Measurements from ENCODE around the gene NECTIN2.
"Not testable (repeated sequence)": the region's sequence is repeated elsewhere in the genome, so short reads cannot be mapped to it uniquely, and the experiment has no call there.

Gene NECTIN2

GRCh38 chr19:44883922-44884321 is 37.8 kb downstream of the NECTIN2 start:
- Histone ChIP-seq H3K27ac (no peak overlapping the region), H3K36me3 (ENCODE audit: insufficient read depth) (no peaks in the 10 kb centered on the region), H2AFZ (ENCODE audit: low read depth) (no peak overlapping the region), H3K4me2 (no peak overlapping the region), H3K4me3 (IDR thresholded peaks at IDR 0.05; ENCODE audit: insufficient read depth, low read depth, low read length) (no peak overlapping the region), H3K4me1 (ENCODE audit: low read depth, poor library complexity, severe bottlenecking) (no peaks in the 10 kb centered on the region), H3K9ac (no peak overlapping the region), H4K20me1 (ENCODE audit: insufficient read depth) (no peaks in the 10 kb centered on the region), H3K27me3 (ENCODE audit: insufficient read depth, low read depth) (no peaks in the 10 kb centered on the region; the same call in 1 of the 2 replicates), H3K79me2 (ENCODE audit: insufficient read depth, low read depth) (no peaks in the 10 kb centered on the region)
- TF ChIP-seq CTCF (conservative IDR thresholded peaks at IDR 0.05; ENCODE audit: low read depth, low read length) = no peak

- Histone ChIP-seq H3K27ac (no peak overlapping the region), H2AFZ (ENCODE audit: low read depth) (no peak overlapping the region), H3K4me1 (ENCODE audit: low read depth, poor library complexity, severe bottlenecking) (peaks cover 4% of the 10 kb centered on the region), H3K9ac (no peak overlapping the region), H3K36me3 (ENCODE audit: insufficient read depth) (no peaks in the 10 kb centered on the region), H3K4me2 (no peak overlapping the region), H4K20me1 (ENCODE audit: insufficient read depth) (no peaks in the 10 kb centered on the region), H3K4me3 (IDR thresholded peaks at IDR 0.05; ENCODE audit: insufficient read depth, low read depth, low read length) (no peak overlapping the region), H3K27me3 (ENCODE audit: insufficient read depth, low read depth) (no peaks in the 10 kb centered on the region; the same call in 1 of the 2 replicates), H3K79me2 (ENCODE audit: insufficient read depth, low read depth) (no peaks in the 10 kb centered on the region)
- no peak for TF ChIP-seq CTCF (conservative IDR thresholded peaks at IDR 0.05; ENCODE audit: low read depth, low read length)
Observed at GRCh38 chr19:44884566-44884965, 38.5 kb downstream of the NECTIN2 start.

GRCh38 chr19:44886141-44886540 is 40.0 kb downstream of the NECTIN2 start:
- H3K4me2 ChIP-seq = no peak overlapping the region
- no peak for TF ChIP-seq CTCF (conservative IDR thresholded peaks at IDR 0.05; ENCODE audit: low read depth, low read length)
- peaks cover under 1% of the 10 kb centered on the region; the same call in 1 of the 2 replicates for H3K79me2 ChIP-seq (ENCODE audit: insufficient read depth, low read depth)
- H3K4me3 ChIP-seq (IDR thresholded peaks at IDR 0.05; ENCODE audit: insufficient read depth, low read depth, low read length) = no peak overlapping the region
- H3K27me3 ChIP-seq (ENCODE audit: insufficient read depth, low read depth) = no peaks in the 10 kb centered on the region; the same call in 1 of the 2 replicates
- peaks cover 9% of the 10 kb centered on the region for H3K4me1 ChIP-seq (ENCODE audit: low read depth, poor library complexity, severe bottlenecking)
- H2AFZ ChIP-seq (ENCODE audit: low read depth) = no peak overlapping the region
- no peaks in the 10 kb centered on the region for H4K20me1 ChIP-seq (ENCODE audit: insufficient read depth)
- H3K36me3 ChIP-seq (ENCODE audit: insufficient read depth) = no peaks in the 10 kb centered on the region
- no peak overlapping the region for H3K9ac ChIP-seq
- H3K27ac ChIP-seq = no peak overlapping the region

GRCh38 chr19:44887648-44888047 is 41.6 kb downstream of the NECTIN2 start:
- H3K27ac ChIP-seq = no peak overlapping the region
- H3K79me2 ChIP-seq (ENCODE audit: insufficient read depth, low read depth) = peaks cover 15% of the 10 kb centered on the region
- H3K4me3 ChIP-seq (IDR thresholded peaks at IDR 0.05; ENCODE audit: insufficient read depth, low read depth, low read length) = no peak overlapping the region
- H3K27me3 ChIP-seq (ENCODE audit: insufficient read depth, low read depth) = no peaks in the 10 kb centered on the region
- peaks cover 13% of the 10 kb centered on the region for H3K4me1 ChIP-seq (ENCODE audit: low read depth, poor library complexity, severe bottlenecking)
- H4K20me1 ChIP-seq (ENCODE audit: insufficient read depth) = no peaks in the 10 kb centered on the region
- H3K9ac ChIP-seq = no peak overlapping the region
- H2AFZ ChIP-seq (ENCODE audit: low read depth) = no peak overlapping the region
- H3K36me3 ChIP-seq (ENCODE audit: insufficient read depth) = peaks cover under 1% of the 10 kb centered on the region; the same call in 1 of the 2 replicates
- H3K4me2 ChIP-seq = no peak overlapping the region
- no peak for TF ChIP-seq CTCF (conservative IDR thresholded peaks at IDR 0.05; ENCODE audit: low read depth, low read length)

- H3K27ac ChIP-seq; H3K4me3 ChIP-seq (IDR thresholded peaks at IDR 0.05; ENCODE audit: insufficient read depth, low read depth, low read length); H3K4me2 ChIP-seq; H3K36me3 ChIP-seq (ENCODE audit: insufficient read depth); H3K27me3 ChIP-seq (ENCODE audit: insufficient read depth, low read depth); H3K9ac ChIP-seq; H4K20me1 ChIP-seq (ENCODE audit: insufficient read depth); H2AFZ ChIP-seq (ENCODE audit: low read depth): not testable (repeated sequence)
- H3K79me2 ChIP-seq (ENCODE audit: insufficient read depth, low read depth) = peaks cover 22% of the 10 kb centered on the region
- H3K4me1 ChIP-seq (ENCODE audit: low read depth, poor library complexity, severe bottlenecking) = peaks cover 14% of the 10 kb centered on the region
Observed at GRCh38 chr19:44888335-44888734, 42.2 kb downstream of the NECTIN2 start.

All from KMS-11 (cell line).